HepG2 (cell line): Measurements from ENCODE around the gene RPS14. TPM values are rescaled to one million over a fixed set of nuclear protein-coding genes. Genes with fewer than 3 reads are reported as not detected.

Experiments
- CREM ChIP-seq, 2 experiments: sonication (generic) in 1 of 2; formaldehyde crosslinking in 1 of 2; IDR thresholded peaks; 2 replicates each; pipeline versions ENCODE4 v1.4.0 to v1.6.1; 2016 to 2020; ENCODE audit warnings: antibody characterized with exemption in 1 of 2, mild to moderate bottlenecking in 1 of 2, missing genetic modification reagents in 1 of 2
- HIC2 ChIP-seq: sonication (generic); formaldehyde crosslinking; IDR thresholded peaks from 2 replicates; pipeline ENCODE4 v1.9.0; 2022; ENCODE audit warnings: low read depth, missing genetic modification reagents
- HNRNPL ChIP-seq: fragments of 200-400 bp; formaldehyde crosslinking; IDR thresholded peaks from 2 replicates; pipeline ENCODE4 v1.6.1; 2017; ENCODE audit warnings: mild to moderate bottlenecking, low read depth, low read length
- KMT2B ChIP-seq: IDR thresholded peaks from 2 replicates; pipeline ENCODE4 v1.6.1; 2016; ENCODE audit warnings: missing genetic modification reagents, missing compliant biosample characterization
- MTA3 ChIP-seq: sonication (generic); formaldehyde crosslinking; IDR thresholded peaks from 2 replicates; pipeline ENCODE4 v1.4.0; 2020; ENCODE audit warnings: missing genetic modification reagents
- NFKB2 ChIP-seq: sonication (generic); formaldehyde crosslinking; IDR thresholded peaks from 2 replicates; pipeline ENCODE4 v1.4.0; 2020; ENCODE audit warnings: missing genetic modification reagents, borderline replicate concordance
- SPEN ChIP-seq: sonication (generic); formaldehyde crosslinking; IDR thresholded peaks from 2 replicates; pipeline ENCODE4 v1.5.1; 2020; ENCODE audit warnings: low read depth, mild to moderate bottlenecking, missing genetic modification reagents
- ZBTB20 ChIP-seq: sonication (generic); formaldehyde crosslinking; IDR thresholded peaks from 2 replicates; pipeline ENCODE4 v1.8.1; 2023; ENCODE audit warnings: missing genetic modification reagents, low read depth, mild to moderate bottlenecking, borderline replicate concordance
- ZBTB46 ChIP-seq: sonication (generic); formaldehyde crosslinking; IDR thresholded peaks from 2 replicates; pipeline ENCODE4 v1.4.0; 2020; ENCODE audit warnings: mild to moderate bottlenecking, missing genetic modification reagents, borderline replicate concordance
- ZBTB8A ChIP-seq: sonication (generic); formaldehyde crosslinking; IDR thresholded peaks from 2 replicates; pipeline ENCODE4 v1.4.0; 2020; ENCODE audit warnings: mild to moderate bottlenecking, low read depth, missing genetic modification reagents, borderline replicate concordance
- ZFP1 ChIP-seq: IDR thresholded peaks from 2 replicates; pipeline ENCODE4 v1.6.1; 2016
- ZNF503 ChIP-seq: sonication (generic); formaldehyde crosslinking; IDR thresholded peaks from 2 replicates; pipeline ENCODE4 v1.4.0; 2020; ENCODE audit warnings: missing genetic modification reagents
- ZNF547 ChIP-seq: sonication (generic); formaldehyde crosslinking; IDR thresholded peaks from 2 replicates; pipeline ENCODE4 v1.5.1; 2020; ENCODE audit warnings: mild to moderate bottlenecking, missing genetic modification reagents
- ZNF615 ChIP-seq: sonication (generic); formaldehyde crosslinking; IDR thresholded peaks from 2 replicates; pipeline ENCODE4 v1.5.0; 2020; ENCODE audit warnings: mild to moderate bottlenecking, missing genetic modification reagents, borderline replicate concordance
- ZNF691 ChIP-seq: sonication (generic); formaldehyde crosslinking; IDR thresholded peaks from 2 replicates; pipeline ENCODE4 v1.4.0; 2020; ENCODE audit warnings: missing genetic modification reagents, low read depth, mild to moderate bottlenecking, borderline replicate concordance
- ZNF737 ChIP-seq: sonication (generic); formaldehyde crosslinking; IDR thresholded peaks from 2 replicates; pipeline ENCODE4 v1.5.0; 2020; ENCODE audit warnings: missing genetic modification reagents, mild to moderate bottlenecking, borderline replicate concordance
- polyA plus RNA-seq, 8 experiments: library from polyadenylated mRNA; depleted of rRNA in 3 of 8; stranded (reverse) in 7 of 8; unstranded in 1 of 8; fragments of >200 nt; fragmentation: Illumina TruSeq in 4 of 8; extraction: Trizol in 4 of 8; gene quantifications; 2 replicates each; pipeline versions ENCODE4 v1.2.1 to v1.2.3, GENCODE V29; 2011 to 2016; ENCODE audit warnings: low read depth in 4 of 8, missing spikeins in 1 of 8, mixed read lengths in 1 of 8; ENCODE audit not compliant: insufficient read depth in 1 of 8
- total RNA-seq, 5 experiments: library from RNA; depleted of rRNA; stranded (reverse); fragments of >200 nt; fragmentation: Illumina TruSeq; extraction: Trizol; gene quantifications; 2 replicates each; pipeline ENCODE4 v1.2.3, GENCODE V29; 2016; ENCODE audit warnings: low read depth in 1 of 5
- TF ChIP-seq, protein P1 (sequence below): fragments of 450-650 bp; IDR thresholded peaks from 2 replicates; pipeline ENCODE4 v1.6.1; 2017; ENCODE audit warnings: mild to moderate bottlenecking
- TF ChIP-seq, protein P2 (sequence below): sonication (generic); formaldehyde crosslinking; IDR thresholded peaks from 2 replicates; pipeline ENCODE4 v1.4.0; 2020; ENCODE audit warnings: missing genetic modification reagents; ENCODE audit errors: not compliant biosample characterization

RPS14 gene
- total and polyA plus RNA-seq, 2 of the 13 experiments (the other 11 are each of a cell fraction or from before 2014, with no cell fraction given), result 2,116 to 3,295 TPM

DNA sequence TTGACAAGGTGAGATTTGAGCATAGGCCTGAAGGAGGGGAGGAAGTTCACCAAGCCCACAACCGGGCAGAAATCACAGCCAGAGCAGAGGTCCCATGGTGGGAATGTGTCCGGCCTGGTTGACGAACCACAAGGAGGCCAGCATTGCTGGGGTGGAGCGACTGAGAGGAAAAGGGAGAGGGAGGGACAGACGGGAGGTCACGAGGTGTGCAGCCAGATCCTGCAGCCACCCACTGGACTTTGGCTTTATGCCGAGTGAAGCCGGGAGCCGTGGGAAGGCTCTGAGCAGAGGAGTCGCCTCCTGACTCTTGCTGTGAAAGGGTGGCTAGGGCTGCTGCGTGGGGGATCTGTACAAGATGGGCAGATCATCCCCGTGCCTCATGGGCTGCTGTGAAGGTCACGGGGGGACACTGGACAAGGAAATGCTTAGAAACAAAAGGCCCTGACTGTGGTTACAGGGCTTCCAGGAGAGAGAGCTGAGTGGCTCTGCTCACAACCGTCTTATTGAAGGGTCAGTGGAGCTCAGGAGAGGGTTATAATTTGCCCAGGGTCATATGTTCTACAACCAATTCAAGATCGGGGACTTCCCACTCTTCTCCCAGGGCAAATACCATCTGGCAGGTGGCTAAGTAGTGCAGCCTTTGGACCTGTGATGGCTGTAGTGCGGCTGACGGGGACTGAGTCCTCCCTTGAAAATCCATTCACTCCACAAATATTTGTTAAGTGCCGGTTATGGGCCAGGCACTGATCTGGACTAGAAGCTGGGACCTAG is 21.2 kb downstream of the RPS14 start (continued):
- TF ChIP-seq ZNF737 (CRISPR knock-in tag), result no peak
- TF ChIP-seq ZNF615 (CRISPR knock-in tag), result no peak
- no peak for TF ChIP-seq ZFP1
- TF ChIP-seq ZNF503, result no peak
- no peak for TF ChIP-seq KMT2B (CRISPR knock-in tag)
- TF ChIP-seq, protein P1, sequence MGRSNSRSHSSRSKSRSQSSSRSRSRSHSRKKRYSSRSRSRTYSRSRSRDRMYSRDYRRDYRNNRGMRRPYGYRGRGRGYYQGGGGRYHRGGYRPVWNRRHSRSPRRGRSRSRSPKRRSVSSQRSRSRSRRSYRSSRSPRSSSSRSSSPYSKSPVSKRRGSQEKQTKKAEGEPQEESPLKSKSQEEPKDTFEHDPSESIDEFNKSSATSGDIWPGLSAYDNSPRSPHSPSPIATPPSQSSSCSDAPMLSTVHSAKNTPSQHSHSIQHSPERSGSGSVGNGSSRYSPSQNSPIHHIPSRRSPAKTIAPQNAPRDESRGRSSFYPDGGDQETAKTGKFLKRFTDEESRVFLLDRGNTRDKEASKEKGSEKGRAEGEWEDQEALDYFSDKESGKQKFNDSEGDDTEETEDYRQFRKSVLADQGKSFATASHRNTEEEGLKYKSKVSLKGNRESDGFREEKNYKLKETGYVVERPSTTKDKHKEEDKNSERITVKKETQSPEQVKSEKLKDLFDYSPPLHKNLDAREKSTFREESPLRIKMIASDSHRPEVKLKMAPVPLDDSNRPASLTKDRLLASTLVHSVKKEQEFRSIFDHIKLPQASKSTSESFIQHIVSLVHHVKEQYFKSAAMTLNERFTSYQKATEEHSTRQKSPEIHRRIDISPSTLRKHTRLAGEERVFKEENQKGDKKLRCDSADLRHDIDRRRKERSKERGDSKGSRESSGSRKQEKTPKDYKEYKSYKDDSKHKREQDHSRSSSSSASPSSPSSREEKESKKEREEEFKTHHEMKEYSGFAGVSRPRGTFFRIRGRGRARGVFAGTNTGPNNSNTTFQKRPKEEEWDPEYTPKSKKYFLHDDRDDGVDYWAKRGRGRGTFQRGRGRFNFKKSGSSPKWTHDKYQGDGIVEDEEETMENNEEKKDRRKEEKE, result no peak
- TF ChIP-seq ZBTB20 (CRISPR knock-in tag), result no peak
- no peak for TF ChIP-seq ZBTB8A (CRISPR knock-in tag)
- TF ChIP-seq HNRNPL, result no peak
- no peak for TF ChIP-seq ZNF547 (CRISPR knock-in tag)
- no peak for TF ChIP-seq ZNF691 (CRISPR knock-in tag)
- no peak for TF ChIP-seq MTA3 (CRISPR knock-in tag)
- TF ChIP-seq ZBTB46 (CRISPR knock-in tag), result no peak
- TF ChIP-seq CREM (IDR thresholded peaks at IDR 0.05), result no peak
- no peak for TF ChIP-seq CREM (CRISPR knock-in tag; IDR thresholded peaks at IDR 0.05)
- TF ChIP-seq, protein P2, sequence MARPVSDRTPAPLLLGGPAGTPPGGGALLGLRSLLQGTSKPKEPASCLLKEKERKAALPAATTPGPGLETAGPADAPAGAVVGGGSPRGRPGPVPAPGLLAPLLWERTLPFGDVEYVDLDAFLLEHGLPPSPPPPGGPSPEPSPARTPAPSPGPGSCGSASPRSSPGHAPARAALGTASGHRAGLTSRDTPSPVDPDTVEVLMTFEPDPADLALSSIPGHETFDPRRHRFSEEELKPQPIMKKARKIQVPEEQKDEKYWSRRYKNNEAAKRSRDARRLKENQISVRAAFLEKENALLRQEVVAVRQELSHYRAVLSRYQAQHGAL (CRISPR knock-in tag), result no peak
- TF ChIP-seq SPEN (CRISPR knock-in tag), result peak; percentile 71; the same call in 1 of the 2 replicates
- TF ChIP-seq HIC2 (CRISPR knock-in tag), result no peak; the same call in 1 of the 2 replicates
- no peak for TF ChIP-seq NFKB2 (CRISPR knock-in tag)
